NOMO-1 treated with DMSO at 0.1 percent for 48 hours (cell line): Measurements from ENCODE around the gene R3HCC1L.
"Not testable (repeated sequence)": the region's sequence is repeated elsewhere in the genome, so short reads cannot be mapped to it uniquely, and the experiment has no call there.

Source experiments
- DNase-seq: peaks from one replicate; lab custom pipeline; 2025; ENCODE audit not compliant: unreplicated experiment; lab: John Stamatoyannopoulos, UW

The R3HCC1L gene

DNA sequence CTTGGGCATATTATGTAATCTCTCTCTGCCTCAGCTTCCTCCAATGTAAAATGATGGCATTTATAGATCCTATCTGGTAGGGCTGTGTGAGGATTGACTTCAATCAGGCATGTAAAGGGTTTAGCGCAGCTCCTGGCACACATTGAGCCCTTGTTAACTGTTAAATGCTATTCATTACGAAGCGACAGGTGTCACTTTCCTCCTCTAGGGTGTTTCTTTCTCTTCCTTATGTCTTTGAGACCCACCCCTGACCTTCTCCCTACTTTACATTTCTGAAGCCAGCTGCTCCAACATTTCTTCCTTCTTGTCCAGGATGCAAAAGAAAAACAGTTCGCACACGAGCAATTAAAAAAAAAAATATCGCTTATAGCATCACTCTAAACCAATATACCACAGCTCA, 5.7 kb upstream of the R3HCC1L start:
- no peak for DNase-seq

DNA sequence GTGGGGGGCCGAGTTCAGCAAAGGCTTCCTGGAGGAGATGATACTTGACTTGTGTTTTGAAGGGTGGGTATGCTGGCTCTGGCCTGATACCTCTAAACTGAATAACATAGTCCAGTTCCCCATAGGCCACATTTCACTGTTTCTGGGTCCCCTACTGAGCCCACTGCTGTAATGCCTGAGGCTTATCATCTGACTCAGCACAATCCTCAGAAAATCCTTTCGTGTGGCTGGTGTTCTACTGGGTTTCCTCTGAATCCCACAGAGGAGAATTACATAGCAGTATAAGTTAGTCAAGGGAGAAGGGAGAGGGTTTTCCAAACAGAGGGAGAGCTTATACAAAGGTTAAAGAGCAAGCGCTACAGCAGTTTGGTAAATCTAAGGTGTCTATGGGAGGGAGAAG, 2.8 kb upstream of the R3HCC1L start:
- no peak for DNase-seq

DNA sequence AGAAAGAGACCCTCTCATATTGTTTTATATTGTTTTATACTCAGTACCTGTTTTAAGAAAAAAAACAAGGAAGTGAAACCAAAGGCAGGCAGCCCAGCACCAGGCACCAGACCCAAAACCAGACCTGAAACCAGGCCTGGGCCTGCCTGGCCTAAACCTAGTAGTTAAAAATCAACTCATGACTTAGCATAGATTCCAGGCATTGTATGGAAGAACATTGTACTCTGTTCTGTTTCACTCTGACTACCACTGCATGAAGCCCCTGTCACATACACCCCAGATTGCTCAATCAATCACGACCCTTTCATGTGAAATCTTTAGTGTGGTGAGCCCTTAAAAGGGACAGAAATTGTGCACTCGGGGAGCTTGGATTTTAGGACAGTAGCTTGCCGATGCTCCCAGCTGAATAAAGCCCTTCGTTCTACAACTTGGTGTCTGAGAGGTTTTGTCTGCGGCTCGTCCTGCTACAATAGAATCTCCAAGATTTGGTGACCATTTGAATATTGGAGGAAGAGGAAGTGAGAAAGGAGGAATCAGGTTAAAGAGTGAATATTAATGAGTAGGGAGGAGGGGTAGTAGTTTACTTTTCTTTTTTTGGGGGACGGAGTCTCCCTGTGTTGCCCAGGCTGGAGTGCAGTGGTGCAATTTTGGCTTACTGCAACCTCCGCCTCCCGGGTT, 1.2 kb upstream of the R3HCC1L start:
- peak; percentile 30 for DNase-seq

DNA sequence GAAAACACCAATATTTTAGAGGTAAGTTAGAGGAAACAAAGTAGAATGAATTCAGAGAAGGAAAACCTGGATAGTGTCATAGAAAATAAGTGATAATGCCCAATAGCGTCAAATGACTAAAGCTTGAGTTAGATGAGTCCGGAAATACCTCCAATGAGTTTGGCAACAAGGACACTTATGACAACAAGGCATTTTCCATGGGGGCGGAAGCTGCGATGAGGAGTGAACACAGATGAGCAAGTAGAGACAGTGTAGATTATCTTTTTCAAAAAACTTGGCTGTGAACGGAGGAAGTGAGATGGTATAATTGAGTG, 383 bp upstream of the R3HCC1L start:
- DNase-seq, result no peak

DNA sequence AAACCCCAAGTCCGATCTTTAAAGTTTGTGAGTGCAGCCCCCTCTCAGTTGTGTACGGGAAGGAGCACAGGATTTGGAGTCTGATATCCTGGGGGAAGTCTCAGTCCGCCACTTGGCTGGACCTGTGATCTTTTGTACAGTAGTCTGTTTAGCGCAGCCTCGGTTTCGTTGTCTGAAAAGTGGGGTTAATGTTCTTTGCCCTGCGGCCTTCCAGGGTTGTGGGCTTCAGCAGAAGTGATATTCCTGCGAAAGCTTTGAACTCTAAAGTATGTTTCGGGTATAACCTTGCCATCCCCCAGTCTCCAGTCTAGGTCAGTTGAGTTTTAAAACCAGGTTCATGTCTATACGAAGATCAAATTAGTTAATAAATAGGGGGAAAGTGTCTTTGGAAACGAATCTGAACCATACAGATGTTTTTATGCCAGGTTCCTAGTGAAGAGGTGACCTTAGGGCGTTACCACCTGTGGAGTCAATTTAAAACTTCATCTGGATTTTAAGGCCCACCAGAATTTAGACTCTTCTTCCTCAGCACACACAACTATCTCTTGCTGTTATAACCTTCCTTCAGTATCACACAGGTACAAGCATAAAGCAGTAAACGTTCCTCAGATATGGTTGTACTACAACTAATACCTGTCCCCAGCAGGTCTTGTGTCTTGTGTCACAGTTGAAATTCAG, 904 bp downstream of the R3HCC1L start:
- DNase-seq, result no peak

DNA sequence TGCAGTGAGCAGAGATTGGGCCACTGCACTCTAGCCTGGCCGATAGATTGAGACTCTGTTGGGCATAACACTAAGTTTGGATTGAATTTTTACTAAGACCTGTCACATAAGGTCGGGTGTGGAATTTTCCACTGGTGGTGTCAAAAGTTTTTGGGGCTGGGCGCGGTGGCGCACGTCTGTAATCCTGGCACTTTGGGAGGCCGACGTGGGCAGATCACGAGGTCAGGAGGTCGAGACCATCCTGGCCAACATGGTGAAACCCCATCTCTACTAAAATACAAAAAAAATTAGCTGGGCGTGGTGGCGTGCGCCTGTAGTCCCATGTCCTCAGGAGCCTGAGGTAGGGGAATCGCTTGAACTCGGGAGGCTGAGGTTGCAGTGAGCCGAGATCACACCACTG, 2.3 kb downstream of the R3HCC1L start:
- not testable (repeated sequence) for DNase-seq

DNA sequence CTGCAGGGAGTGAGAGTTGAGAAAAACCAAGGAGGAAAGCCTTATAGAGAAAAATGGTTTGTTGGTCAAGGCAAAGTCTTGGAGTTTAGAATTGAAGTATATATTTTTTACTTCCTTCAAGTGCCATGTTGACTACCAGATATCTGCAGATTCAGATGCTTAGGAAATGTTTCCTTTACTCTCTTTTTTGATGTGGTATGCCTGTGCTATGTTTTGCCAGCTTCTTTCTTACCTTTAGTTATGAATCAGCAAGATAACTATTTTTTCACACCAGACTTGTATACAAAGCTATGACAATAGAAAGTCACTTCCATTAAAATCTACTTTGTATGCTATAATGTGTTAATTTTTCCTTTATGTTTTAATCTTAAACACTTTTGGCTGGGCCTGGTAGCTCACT, 3.6 kb downstream of the R3HCC1L start:
- DNase-seq, result no peak

DNA sequence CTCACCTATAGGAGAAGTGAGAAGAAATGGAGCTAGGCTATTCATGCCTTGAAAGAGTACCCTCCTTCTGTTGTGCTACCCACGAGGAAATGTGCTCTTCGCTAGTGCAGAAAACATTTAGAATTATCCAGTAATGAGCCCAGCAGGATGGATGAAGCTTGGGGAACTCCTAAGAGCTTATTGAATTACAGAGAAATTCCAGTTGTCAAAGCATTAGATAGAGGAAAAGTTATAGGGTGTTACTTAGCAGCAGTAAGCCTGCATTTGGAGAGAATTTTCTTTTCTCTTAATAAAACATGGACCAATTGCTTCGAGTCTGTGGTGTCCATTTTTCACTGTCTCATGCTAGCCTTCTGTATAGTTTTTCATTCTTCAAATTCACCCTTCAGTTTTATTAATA, 5.0 kb downstream of the R3HCC1L start:
- no peak for DNase-seq

DNA sequence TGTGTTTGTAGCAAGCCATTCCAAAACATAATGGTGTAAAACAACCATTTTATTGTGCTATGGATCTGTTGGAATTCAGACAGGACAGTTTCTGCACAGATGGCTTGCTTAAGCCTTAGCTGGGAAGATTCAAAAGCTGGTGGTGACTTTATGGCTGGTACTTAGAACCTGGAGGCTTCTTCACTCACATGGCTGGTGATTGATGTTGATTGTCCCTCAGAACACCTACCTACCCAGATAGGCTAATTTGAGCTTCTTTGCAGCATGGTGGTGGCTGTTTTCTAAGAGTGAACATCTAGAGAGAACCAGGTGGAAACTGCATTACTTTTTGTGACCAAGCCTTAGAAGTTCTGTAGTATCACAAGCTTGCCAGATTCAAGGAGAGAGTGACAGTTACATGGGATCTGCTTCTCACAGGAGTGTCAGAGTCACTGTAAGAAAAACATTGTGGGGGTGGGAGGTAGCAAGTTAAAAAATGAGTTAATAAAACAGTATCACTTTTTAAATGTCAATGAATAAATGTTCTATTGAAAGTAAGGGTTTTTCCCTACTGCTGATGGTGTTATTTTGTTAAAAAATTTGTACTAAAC, 7.1 kb downstream of the R3HCC1L start:
- DNase-seq, result no peak

DNA sequence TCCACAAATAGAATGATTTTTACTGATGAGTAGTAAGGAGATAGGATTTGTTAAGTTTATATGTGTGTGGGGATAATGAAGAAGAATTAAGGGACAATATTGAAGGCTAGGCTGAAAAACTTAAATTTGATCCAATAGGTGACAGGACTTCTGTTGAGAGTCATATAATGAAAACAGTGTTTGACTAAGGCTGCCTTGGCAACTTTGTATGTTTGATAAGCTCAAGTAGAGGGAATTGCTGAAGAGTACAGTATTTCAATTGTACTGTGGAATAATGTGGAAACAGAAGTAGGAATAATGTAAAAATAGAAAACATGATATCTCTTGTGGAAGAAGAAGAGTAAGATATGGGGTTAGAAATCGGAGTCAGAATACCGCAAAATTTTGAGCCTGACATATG, 10.5 kb downstream of the R3HCC1L start:
- DNase-seq, result no peak

DNA sequence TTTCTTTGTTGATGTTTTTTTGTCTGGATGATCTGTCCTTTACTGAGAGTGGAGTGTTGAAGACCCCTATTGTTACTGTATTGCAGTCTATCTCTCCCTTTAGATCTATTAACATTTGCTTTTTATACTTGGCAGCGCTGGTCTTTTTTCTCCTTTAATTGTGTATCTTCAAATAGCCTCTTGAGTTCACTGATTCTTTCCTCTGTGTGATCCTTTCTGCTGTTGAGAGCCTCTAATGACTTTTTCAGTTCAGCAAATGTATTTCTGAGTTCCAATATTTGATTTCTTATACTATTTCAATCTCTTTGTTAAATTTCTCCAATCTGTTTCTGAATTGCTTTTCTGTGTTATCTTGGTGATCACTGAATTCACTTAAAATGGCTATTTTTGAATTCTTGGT, 15.4 kb downstream of the R3HCC1L start:
- DNase-seq, result no peak

DNA sequence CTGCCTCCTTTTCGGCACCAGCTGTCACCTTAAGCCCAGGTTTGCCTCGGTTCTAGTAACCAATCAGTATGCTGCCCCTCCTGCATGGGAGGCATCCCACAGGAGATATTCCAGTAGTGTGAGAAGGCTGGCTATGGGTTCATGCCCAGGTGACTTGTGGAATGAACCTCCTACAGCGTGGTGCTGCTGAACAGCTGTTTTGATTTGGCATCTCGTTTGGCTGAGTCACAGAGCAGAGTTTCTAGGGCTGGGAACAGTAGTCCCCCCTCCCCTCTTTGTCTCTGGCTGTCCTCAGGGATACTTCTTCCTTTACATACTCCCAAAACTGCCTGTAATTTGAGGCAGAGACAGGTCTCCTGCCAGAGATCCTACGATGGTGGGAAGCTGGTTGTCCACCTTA, 16.1 kb downstream of the R3HCC1L start:
- no peak for DNase-seq

DNA sequence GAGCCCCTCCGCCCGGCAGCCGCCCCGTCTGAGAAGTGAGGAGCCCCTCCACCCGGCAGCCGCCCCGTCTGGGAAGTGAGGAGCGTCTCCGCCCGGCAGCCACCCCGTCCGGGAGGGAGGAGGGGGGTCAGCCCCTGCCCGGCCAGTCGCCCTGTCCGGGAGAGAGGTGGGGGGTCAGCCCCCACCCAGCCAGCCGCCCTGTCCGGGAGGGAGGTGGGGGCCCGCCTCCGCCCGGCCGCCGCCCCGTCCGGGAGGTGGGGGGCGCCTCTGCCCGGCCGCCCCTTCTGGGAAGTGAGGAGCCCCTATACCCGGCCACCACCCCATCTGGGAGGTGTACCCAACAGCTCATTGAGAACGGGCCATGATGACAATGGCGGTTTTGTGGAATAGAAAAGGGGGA, 18.3 kb downstream of the R3HCC1L start:
- not testable (repeated sequence) for DNase-seq

DNA sequence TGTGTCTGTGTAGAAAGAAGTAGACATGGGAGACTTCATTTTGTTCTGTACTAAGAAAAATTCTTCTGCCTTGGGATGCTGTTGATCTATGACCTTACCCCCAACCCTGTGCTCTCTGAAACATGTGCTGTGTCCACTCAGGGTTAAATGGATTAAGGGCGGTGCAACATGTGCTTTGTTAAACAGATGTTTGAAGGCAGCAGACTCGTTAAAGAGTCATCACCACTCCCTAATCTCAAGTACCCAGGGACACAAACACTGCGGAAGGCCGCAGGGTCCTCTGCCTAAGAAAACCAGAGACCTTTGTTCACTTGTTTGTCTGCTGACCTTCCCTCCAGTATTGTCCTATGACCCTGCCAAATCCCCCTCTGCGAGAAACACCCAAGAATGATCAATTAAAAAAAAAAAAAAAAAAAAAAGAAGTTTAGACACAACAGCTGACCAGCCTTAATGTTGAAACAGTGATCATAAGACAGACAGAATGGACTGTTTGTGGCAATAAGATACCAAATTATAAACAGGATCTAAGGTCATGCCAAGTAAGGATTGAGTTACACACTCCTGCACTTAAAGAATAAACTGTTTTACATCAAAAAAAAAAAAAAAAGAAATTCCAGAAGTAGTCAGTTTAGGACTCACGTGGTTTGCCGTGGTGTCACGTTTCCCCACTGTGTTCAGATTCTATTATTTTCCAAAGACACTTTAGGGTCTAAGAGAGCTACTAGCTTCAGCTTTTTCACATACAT, 18.9 kb downstream of the R3HCC1L start:
- DNase-seq, result not testable (repeated sequence)

DNA sequence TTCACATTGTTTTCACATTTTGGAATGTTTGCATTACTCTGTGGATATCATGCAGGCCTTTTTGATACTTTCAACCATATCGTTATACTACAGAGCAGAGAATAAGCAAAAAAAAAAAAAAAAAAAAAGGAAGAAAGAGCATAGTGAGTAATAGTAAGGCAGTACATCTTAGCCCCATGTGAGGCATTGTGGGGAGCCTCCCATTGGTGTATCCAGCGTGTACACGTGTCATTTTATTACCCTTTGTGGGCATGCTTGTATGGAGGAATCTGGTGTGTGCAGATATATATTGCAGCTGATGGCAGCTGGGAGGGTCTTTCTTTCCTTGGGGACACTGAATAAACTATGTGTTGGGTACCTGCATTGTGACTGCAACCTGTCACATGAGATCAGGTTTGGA, 19.6 kb downstream of the R3HCC1L start:
- DNase-seq, result no peak

DNA sequence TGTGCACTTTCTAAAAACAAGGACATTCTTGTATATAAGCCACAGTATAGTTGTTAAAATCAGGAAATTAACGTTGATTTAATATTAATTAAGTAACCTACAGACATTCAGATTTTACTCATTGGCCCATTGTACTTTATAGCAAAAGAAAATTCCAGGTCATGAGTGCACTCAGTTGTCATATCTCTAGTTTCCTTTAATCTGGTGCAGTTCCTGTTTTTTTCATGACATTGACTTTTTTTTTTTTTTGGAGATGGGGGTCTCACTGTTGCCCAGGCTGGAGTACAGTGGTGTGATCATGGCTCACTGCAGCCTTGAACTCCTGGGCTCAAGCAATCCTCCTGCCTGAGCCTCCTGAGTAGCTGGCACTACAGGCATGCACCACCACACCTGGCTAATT, 24.1 kb downstream of the R3HCC1L start:
- no peak for DNase-seq

DNA sequence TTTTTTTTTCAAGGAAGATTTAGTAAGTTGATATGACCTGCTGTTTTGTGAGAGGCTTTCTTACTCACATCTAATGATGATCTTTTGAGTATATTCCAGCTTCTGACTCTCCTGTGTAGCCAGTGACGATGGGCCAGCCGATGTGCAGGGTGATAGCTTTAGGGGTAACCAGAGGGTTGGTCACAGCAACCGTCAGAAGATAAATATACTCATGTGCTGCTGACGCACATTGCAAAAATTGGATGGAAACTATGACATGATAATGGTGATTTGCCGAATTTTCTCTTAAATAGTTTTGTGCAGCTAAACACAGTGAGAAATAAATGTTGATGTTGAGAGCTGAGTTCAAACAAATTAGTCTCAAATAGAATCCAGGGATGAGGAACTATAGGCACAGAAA, 29.5 kb downstream of the R3HCC1L start:
- DNase-seq, result no peak

DNA sequence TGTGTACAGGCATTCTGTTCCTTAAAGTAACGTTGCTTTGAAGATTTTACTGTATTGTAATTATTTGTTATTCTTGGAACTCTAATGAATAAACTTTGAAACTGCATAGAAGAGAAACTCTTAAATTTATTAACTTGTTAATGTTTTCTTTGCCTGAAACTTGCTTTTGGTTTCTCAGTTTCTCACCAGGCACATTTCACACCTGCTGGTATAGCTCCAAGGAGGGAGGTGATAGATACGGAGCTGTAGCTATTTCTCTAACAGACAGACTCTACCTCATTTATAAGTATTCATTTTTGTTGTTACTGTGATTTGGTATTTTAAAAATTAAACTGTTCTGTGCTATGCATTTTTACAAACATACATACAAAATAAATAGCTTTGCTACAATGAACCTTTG, 32.7 kb downstream of the R3HCC1L start:
- DNase-seq, result no peak

DNA sequence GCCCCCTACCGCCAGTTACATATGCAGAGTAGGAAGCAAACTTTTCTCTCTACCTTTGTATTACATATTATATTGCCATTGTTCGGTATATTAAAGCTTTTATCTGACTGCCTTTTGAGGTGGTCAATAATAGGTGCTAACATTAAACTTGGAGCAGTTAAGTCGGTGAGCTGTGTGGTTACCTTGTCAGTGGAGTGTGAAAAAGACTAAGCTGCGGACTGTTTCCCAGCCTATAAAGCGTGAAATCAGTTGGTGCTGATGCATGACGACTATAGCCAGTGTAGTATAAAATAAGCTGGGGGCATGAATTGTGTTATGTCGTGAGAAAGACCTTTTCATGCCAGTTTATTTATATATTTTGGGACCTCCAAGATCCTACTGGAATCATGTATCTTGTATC, 33.7 kb downstream of the R3HCC1L start:
- no peak for DNase-seq

DNA sequence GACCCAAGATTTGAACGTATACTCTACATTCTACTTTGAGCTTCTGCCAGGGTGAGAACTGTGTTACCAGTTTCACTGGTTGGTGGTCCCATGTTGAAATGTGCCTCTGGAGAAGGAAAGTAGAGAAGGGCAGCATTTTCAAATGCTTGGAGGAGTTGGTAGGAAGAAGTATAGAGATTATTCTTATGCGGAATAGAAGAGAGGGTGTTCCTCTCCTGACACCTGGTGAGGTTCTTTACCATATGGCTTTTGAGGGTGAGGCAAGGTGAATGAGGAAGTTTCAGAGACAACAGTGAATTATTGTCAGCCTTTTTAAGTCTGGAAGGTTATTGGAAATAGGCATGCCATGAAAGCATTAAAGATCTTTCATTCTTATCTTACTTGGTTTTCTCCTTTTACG, 34.3 kb downstream of the R3HCC1L start:
- DNase-seq, result no peak

DNA sequence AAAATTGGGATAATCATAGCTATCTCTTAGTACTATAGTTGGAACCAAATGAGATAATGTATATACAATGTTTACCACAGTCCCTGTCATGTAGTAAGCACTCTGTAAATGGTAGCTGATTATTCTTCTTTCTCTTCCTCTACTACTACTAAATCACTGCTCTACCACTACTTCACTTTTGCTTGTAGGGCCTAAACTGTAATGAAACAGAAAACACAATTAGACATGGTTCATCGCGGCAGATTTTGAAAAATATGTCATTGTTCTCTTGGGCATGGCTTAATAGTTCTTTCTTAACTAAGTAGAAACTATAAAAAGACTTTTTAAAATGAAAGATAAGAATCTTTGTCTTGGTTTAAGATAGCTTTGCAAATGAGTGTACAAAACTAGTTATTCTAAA, 34.9 kb downstream of the R3HCC1L start:
- no peak for DNase-seq
